HCEC 1CT (cell line): ENCODE measurements around the gene EFTUD2.

Source experiments
- DNase-seq: peaks from one replicate; pipeline ENCODE4 v3.0.0-alpha.2; 2017

EFTUD2 gene

GRCh38 chr17:44804302-44805089 is 94.7 kb downstream of the EFTUD2 start:
- no peak for DNase-seq

DNA sequence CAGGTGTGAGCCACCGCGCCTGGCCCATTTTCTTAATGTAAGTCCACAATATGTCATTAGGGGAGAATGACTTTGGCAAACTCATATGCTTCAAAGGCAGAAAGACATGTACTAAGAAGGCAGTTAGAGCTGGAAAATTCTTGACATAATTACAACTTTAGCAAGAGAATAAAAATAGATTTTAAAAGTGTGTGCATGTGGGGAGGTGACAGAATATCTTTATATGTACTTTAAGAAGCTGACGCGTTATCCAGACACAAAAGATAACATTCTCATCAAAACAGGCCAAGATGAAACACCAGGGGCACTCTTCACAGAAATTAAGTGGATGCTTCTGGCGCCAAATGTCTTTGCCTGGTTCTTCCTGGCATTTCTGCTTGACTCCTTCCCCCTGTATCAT is 97.4 kb downstream of the EFTUD2 start:
- no peak for DNase-seq
